Activated CD4-positive, alpha-beta T cell treated with anti-CD3 and anti-CD28 coated beads, Interleukin-10, Interleukin-2, amounts not matched to agents 100 ng/mL and 50 ng/mL, durations not matched to agents 16 hours and 8 hours (primary cell): ENCODE results near the gene ETDC.
"Not testable (repeated sequence)": the region's sequence is repeated elsewhere in the genome, so short reads cannot be mapped to it uniquely, and the experiment has no call there.

Source experiments
- DNase-seq: peaks from one replicate; pipeline ENCODE4 v3.0.0-alpha.2; 2020

The ETDC gene

DNA sequence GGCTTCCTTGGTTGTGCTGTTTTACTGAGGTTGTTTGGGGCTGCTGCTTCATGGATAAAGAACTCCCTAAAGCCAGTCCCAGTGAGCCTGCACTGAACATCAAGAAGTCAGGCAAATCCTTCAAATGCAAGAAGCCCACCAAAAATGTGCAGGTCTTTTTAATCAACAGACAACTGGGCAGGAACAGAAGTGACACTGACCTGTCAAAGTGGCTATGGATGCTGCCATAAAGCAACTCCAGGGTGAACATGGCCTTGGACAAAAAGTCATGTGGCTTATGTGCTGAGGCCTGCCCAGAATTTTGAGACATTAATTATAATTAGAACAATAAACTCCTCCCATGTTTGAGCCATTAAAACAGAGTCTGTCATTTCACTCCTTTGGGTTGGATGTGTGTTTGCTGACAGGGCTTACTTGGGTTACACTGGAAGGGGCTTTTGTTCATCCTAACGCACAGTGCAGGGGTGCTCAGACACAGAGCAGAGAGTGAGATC, at the start of gene ETDC:
Gene ETDC, plus strand, starts transcription at position 51 of the 494 bp plus-strand sequence. Its CDS starts 0 bp downstream, at position 51.
- DNase-seq: no peak

- peak; percentile 55 for DNase-seq
These were observed 48.3 kb upstream of the ETDC start for GRCh38 chrX:135260976-135261375.

DNA sequence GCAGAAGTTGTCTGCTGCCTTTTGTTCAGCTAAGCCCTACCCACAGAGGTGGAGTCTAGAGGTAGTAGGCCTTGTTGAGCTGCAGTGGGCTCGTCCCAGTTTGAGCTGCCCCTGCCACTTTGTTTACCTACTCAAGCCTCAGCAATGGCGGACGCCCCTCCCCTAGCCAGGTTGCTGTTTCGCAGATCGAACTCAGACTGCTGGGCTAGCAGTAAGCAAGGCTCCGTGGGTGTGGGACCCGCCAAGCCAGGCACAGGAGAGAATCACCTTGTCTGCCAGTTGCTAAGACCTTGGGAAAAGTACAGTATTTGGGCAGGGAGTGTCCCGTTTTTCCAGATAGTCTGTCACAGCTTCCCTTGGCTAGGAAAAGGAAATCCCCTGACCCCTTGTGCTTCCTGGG, 45.9 kb upstream of the ETDC start:
- not testable (repeated sequence) for DNase-seq

DNA sequence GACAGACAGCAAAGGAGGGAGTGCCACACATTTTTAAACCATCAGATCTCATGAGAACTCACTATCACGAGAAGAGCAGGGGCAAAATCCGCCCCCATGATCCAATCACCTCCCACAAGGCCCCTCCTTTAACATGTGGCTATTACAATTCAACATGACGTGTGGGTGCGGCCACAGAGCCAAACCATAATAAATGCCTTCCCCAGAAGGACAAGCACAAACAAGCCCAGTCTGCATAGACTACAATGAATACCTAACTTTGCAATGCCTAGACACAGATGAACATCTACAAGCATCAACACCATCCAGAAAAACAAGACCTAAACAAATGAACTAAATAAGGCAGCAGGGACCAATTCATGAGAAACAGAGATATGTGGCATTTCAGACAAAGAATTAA, 45.1 kb upstream of the ETDC start:
- DNase-seq: no peak

DNA sequence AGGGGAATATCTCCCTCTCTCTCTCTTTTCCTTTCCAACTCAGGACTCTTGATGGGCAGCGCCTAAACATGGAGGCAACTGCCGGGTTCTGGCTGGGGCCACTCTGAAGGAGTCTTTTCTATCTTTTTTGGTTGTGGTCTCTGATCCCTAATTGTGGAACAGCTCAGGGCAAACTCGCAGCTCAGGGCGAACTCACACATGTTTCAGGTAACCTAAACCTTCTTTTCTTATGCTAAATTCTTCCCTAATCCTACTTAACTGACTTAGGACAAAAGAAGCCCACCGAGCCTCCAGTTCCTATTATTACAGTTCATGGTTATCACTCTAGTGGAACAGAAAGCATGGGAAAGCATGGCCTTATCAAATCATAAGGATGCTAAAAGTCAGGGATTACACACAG, 36.1 kb upstream of the ETDC start:
- no peak for DNase-seq

DNA sequence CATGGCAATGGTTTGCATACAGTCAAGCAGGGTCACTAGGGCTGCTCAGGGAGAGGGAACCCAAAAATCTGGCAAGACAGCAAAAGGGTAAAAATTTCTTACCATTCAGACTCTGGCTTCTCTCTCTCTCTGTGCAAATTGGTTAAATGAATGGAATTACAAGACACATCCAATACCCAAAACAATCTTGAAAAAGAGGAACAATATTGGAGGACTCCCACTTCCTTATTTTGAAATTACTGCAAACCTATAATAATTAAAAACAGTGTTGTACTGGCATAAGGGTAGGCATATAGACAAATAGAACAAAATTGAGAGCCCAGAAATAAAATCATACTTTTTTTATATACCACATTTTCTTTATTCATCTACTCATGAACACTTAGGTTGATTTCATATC, 33.3 kb upstream of the ETDC start:
- DNase-seq: no peak

DNA sequence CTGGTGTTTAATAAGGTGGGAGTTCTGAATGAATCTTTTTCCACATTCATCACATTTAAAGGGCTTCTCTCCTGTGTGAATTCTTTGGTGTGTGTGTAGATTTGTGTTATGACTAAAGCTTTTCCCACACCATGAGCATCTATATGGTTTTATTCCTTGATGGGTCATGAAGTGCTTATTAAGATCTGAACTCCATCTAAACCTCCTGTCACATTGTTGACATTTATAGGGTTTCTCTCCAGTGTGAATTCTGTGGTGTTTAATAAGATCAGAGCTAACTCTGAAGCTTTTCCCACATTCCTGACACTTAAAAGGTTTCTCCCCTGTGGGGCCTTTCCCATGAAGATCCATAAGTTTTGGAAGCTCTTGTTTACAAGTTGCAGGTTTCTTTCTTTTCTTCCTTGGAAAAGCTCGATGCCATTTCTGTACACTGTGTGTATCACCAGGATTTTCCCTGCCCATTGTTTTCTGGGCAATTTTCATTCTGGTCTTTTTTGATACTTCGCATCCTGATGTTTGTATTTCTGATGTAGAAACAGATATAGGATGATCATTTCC, 21.9 kb upstream of the ETDC start:
- no peak for DNase-seq

GRCh38 chrX:135295238-135295943, 13.9 kb upstream of the ETDC start:
- peak; percentile 57 for DNase-seq

- no peak for DNase-seq
These were observed 13.4 kb upstream of the ETDC start for GRCh38 chrX:135295944-135296305.

DNA sequence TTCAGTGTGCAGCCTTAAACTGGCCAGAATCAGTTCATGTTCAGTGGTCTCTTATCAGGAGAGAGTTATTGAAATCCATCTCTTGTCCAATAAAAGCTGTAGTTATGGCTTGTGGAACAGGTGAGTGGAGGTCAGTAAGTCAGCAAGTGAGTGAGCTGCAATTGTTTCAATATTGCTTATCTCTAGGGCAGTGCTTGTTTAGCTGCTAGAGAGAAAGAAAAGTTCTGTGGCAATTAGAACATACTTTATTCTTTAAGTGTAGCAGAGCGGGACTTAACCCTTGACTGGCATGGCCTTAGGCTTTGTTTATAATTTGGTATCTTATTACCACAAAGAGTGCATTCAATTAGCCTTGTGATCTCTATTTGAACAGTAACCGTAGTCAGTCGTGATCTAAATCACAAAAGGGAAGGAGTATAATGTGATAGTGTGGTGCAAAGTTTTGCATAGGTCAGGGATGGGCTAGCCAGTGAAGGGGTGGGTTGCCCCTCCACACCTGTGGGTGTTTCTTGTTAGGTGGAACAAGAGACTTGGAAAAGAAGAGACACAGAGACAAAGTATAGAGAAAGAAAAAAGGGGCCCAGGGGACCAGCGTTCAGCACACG, 6.9 kb upstream of the ETDC start:
- DNase-seq: no peak

- DNase-seq: no peak
These were observed 4.5 kb upstream of the ETDC start for GRCh38 chrX:135304741-135305140.

- DNase-seq: no peak
These were observed 2.1 kb upstream of the ETDC start for GRCh38 chrX:135307171-135307570.

- no peak for DNase-seq
These were observed 880 bp upstream of the ETDC start for GRCh38 chrX:135308345-135308855.

DNA sequence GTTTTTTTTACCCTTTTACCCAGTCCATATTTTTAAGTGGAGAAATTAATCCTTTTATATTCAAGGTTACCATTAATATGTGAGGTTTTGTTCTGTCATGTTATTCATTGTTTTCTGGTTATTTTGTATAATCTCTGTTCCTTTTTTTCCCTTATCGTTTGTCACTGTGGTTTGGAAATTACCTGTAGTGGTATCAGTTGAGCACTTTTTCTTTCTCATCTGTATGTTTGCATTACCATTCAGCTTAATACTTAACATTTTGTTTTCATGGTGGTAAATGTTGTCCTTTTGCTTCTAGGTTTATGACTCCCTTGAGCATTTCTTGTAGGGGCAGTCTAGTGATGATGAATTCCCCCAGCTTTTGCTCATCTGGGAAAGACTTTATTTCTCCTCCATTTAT, 6.6 kb downstream of the ETDC start:
- no peak for DNase-seq

DNA sequence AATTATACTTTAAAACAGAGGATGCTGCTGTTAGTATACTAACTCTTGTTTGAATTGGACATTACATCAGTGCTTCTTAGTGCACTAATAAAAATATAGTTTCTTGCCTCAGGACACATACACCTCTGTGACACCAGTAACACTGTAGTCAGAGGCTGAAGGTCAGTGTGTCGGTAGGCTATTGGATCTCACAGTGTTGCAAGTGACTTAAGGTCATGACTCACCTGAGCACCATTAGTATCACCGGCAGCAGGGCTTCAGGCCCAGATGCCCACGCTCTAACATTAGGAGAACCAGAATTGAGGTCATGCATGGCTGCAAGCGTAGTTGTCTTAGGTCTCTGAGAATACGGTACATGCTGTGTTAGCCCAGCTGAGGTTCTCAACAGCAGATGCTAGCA, 15.2 kb downstream of the ETDC start:
- DNase-seq: no peak

GRCh38 chrX:135325036-135325818, 15.9 kb downstream of the ETDC start:
- DNase-seq: not testable (repeated sequence)

GRCh38 chrX:135327299-135327698, 18.0 kb downstream of the ETDC start:
- DNase-seq: no peak

- DNase-seq: no peak
These were observed 19.2 kb downstream of the ETDC start for GRCh38 chrX:135328421-135329005.

GRCh38 chrX:135330706-135331105, 21.4 kb downstream of the ETDC start:
- no peak for DNase-seq

GRCh38 chrX:135331525-135331924, 22.2 kb downstream of the ETDC start:
- DNase-seq: no peak

GRCh38 chrX:135340831-135341230, 31.6 kb downstream of the ETDC start:
- no peak for DNase-seq

DNA sequence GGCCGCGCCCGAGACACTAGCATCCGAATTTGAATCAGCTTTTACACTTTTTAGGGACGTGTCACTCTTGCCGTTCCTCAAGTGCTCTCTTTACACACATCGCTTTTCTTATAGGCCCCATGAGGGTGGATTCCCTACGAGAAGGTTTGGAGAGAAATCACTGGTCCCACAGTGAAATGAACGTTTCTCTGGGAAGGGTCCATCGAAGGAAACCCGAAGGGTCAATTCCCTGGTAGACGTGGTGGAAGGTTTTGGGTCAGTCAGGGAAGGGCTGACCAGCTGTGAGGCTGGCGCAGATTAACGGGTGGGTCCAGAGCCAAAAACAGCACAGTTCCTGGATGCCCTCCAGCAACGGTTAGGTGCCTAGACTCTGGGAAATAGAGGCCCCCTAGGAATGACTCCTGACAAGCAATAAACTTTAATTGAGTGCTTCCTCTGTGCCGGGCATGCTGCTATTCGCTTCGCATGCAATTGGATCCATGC, 35.9 kb downstream of the ETDC start:
- DNase-seq: no peak

DNA sequence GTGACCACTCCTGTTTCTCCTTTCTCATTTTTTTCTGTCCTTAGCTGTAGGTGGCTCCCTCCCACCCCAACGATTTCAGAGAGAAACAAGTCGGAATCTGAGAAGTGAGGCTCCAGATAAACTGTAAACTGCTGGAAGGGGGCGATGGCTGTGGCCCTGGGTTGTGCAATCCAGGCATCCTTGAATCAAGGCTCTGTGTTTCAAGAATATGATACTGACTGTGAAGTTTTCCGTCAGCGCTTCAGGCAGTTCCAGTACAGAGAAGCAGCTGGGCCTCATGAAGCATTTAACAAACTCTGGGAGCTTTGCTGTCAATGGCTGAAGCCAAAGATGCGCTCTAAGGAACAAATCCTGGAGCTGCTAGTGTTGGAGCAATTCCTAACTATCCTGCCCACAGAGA, 37.7 kb downstream of the ETDC start:
- DNase-seq: no peak
